NK-92 (cell line): ENCODE measurements around the gene RNF186.
"Not testable (repeated sequence)": the region's sequence is repeated elsewhere in the genome, so short reads cannot be mapped to it uniquely, and the experiment has no call there.

Experiments used
- DNase-seq: peaks from one replicate; lab custom pipeline; 2025; ENCODE audit not compliant: unreplicated experiment; lab: John Stamatoyannopoulos, UW

Gene RNF186

GRCh38 chr1:19797827-19798226 lies 17.3 kb downstream of the RNF186 start:
- no peak for DNase-seq

GRCh38 chr1:19794583-19794982 lies 20.5 kb downstream of the RNF186 start:
- DNase-seq: no peak

- no peak for DNase-seq
Measured at GRCh38 chr1:19793360-19794046, 21.6 kb downstream of the RNF186 start.

- DNase-seq: no peak
Measured at GRCh38 chr1:19792237-19793002, 22.7 kb downstream of the RNF186 start.

- DNase-seq: not testable (repeated sequence)
Measured at GRCh38 chr1:19790061-19790975, 24.8 kb downstream of the RNF186 start.

- no peak for DNase-seq
Measured at GRCh38 chr1:19786988-19787423, 28.1 kb downstream of the RNF186 start.

GRCh38 chr1:19785660-19786059 lies 29.4 kb downstream of the RNF186 start:
- DNase-seq: no peak

- no peak for DNase-seq
Measured at GRCh38 chr1:19780267-19780877, 34.7 kb downstream of the RNF186 start.

- no peak for DNase-seq
Measured at GRCh38 chr1:19776933-19777332, 38.1 kb downstream of the RNF186 start.

- DNase-seq: no peak
Measured at GRCh38 chr1:19776287-19776686, 38.8 kb downstream of the RNF186 start.

- DNase-seq: no peak
Measured at GRCh38 chr1:19775831-19776230, 39.3 kb downstream of the RNF186 start.

- DNase-seq: no peak
Measured at GRCh38 chr1:19775317-19775716, 39.8 kb downstream of the RNF186 start.

GRCh38 chr1:19774180-19774785 lies 40.8 kb downstream of the RNF186 start:
- DNase-seq: no peak

- DNase-seq: no peak
Measured at GRCh38 chr1:19773485-19773884, 41.6 kb downstream of the RNF186 start.

- DNase-seq: no peak
Measured at GRCh38 chr1:19772053-19772452, 43.0 kb downstream of the RNF186 start.

- DNase-seq: no peak
Measured at GRCh38 chr1:19771350-19771749, 43.7 kb downstream of the RNF186 start.

- no peak for DNase-seq
Measured at GRCh38 chr1:19770436-19771190, 44.5 kb downstream of the RNF186 start.

GRCh38 chr1:19769211-19769932 lies 45.7 kb downstream of the RNF186 start:
- no peak for DNase-seq
